Fibroblast of mammary gland (primary cell): ENCODE results near the gene WDPCP.
"Not testable (repeated sequence)": the region's sequence is repeated elsewhere in the genome, so short reads cannot be mapped to it uniquely, and the experiment has no call there.

ENCODE experiments used
- DNase-seq: peaks from one replicate; pipeline ENCODE4 v3.0.0-alpha.2; 2010; ENCODE audit warnings: low read depth
- H3K4me3 ChIP-seq: 2 replicates; pipeline ENCODE4 v1.5.1; 2011; ENCODE audit warnings: low read depth, mild to moderate bottlenecking, low read length, moderate library complexity; ENCODE audit not compliant: control insufficient read depth
- CTCF ChIP-seq: conservative IDR thresholded peaks from 2 replicates; pipeline ENCODE4 v1.5.1; 2011; ENCODE audit warnings: low read depth, low read length, inconsistent platforms; ENCODE audit not compliant: control insufficient read depth, insufficient read depth

The WDPCP gene

GRCh38 chr2:63374341-63374740 lies 213.9 kb downstream of the WDPCP start:
- DNase-seq, result no peak
- H3K4me3 ChIP-seq, result no peak overlapping the region

GRCh38 chr2:63372549-63372948 lies 215.7 kb downstream of the WDPCP start:
- no peak for TF ChIP-seq CTCF
- DNase-seq, result no peak
- no peak overlapping the region for H3K4me3 ChIP-seq

More at GRCh38 chr2:63374341-63374740, 213.9 kb downstream of the WDPCP start:
- TF ChIP-seq CTCF, result no peak

GRCh38 chr2:63369146-63369545 lies 219.1 kb downstream of the WDPCP start:
- H3K4me3 ChIP-seq, result no peak overlapping the region
- no peak for TF ChIP-seq CTCF
- no peak for DNase-seq

- no peak overlapping the region for H3K4me3 ChIP-seq
- TF ChIP-seq CTCF, result no peak
- DNase-seq, result no peak
Measured at GRCh38 chr2:63364866-63365265, 223.4 kb downstream of the WDPCP start.

- H3K4me3 ChIP-seq, DNase-seq: not testable (repeated sequence)
Measured at GRCh38 chr2:63357722-63358121, 230.6 kb downstream of the WDPCP start.

GRCh38 chr2:63347361-63347760 lies 240.9 kb downstream of the WDPCP start:
- H3K4me3 ChIP-seq, result no peak overlapping the region
- TF ChIP-seq CTCF, result no peak
- no peak for DNase-seq

GRCh38 chr2:63346411-63346810 lies 241.9 kb downstream of the WDPCP start:
- no peak overlapping the region for H3K4me3 ChIP-seq
- no peak for DNase-seq
- no peak for TF ChIP-seq CTCF
